B cell (primary cell): Measurements from ENCODE around the gene LIMS2.
A peak's percentile ranks its signal among the peaks of the same experiment; 100 is the strongest.

Source experiments
- EZH2 ChIP-seq: IDR thresholded peaks from 2 replicates; pipeline ENCODE4 v1.6.1; 2012; ENCODE audit warnings: borderline replicate concordance, low read depth, mild to moderate bottlenecking, moderate library complexity, low read length; ENCODE audit not compliant: insufficient read depth, poor library complexity, severe bottlenecking
- TF ChIP-seq, protein P1 (sequence below): fragments of 200-600 bp; IDR thresholded peaks from one replicate; pipeline ENCODE4 v1.8.0; 2022; ENCODE audit warnings: antibody characterized with exemption, mild to moderate bottlenecking

DNA sequence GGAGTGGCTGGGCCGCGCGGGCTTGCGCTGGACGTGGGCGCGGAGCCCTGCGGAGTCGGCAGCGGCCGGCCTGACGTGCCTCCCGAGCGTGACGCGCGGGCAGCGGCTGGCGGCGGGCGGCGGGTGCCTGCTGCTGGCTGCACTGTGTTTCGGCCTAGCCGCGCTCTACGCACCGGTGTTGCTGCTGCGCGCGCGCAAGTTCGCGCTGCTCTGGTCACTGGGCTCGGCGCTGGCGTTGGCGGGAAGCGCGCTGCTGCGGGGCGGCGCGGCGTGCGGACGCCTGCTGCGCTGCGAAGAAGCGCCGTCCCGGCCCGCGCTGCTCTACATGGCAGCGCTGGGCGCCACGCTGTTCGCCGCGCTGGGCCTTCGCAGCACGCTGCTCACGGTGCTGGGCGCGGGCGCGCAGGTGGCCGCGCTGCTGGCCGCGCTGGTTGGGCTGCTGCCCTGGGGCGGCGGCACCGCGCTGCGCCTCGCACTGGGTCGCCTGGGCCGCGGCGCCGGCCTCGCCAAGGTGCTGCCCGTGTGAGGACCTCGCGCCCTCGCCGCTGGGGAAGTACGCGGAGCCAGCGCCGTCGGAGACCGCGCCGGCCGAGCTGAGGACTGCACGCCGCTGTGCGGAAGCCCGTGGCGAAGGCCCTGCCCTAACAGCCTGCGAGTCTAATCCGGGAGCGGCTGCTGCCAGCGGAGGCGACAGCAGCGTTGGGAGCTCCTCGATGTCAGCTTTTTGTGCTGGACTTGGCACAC is 26.5 kb upstream of the LIMS2 start:
- TF ChIP-seq, protein P1, sequence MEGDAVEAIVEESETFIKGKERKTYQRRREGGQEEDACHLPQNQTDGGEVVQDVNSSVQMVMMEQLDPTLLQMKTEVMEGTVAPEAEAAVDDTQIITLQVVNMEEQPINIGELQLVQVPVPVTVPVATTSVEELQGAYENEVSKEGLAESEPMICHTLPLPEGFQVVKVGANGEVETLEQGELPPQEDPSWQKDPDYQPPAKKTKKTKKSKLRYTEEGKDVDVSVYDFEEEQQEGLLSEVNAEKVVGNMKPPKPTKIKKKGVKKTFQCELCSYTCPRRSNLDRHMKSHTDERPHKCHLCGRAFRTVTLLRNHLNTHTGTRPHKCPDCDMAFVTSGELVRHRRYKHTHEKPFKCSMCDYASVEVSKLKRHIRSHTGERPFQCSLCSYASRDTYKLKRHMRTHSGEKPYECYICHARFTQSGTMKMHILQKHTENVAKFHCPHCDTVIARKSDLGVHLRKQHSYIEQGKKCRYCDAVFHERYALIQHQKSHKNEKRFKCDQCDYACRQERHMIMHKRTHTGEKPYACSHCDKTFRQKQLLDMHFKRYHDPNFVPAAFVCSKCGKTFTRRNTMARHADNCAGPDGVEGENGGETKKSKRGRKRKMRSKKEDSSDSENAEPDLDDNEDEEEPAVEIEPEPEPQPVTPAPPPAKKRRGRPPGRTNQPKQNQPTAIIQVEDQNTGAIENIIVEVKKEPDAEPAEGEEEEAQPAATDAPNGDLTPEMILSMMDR = peak; percentile 21
- no peak for TF ChIP-seq EZH2
